Muscle of leg (tissue), 11 donors: Measurements from ENCODE around the gene COL6A3. TPM values are rescaled to one million over a fixed set of nuclear protein-coding genes. Genes with fewer than 3 reads are reported as not detected.

Experiments used
- DNase-seq: peaks from one replicate; pipeline ENCODE4 v3.0.0; 2013
- H3K27ac ChIP-seq: one replicate; pipeline ENCODE4 v1.5.1; 2013; ENCODE audit warnings: mild to moderate bottlenecking, low read length, control low read depth
- H3K27me3 ChIP-seq: one replicate; pipeline ENCODE4 v1.6.1; 2013; ENCODE audit warnings: low read length; ENCODE audit not compliant: control insufficient read depth, insufficient read depth
- H3K36me3 ChIP-seq: one replicate; pipeline ENCODE4 v1.6.1; 2013; ENCODE audit warnings: low read length; ENCODE audit not compliant: control insufficient read depth, insufficient read depth
- H3K4me1 ChIP-seq: one replicate; pipeline ENCODE4 v1.6.1; 2013; ENCODE audit warnings: low read length; ENCODE audit not compliant: control insufficient read depth, insufficient read depth
- H3K4me3 ChIP-seq: one replicate; pipeline ENCODE4 v1.5.1; 2013; ENCODE audit warnings: low read length, control low read depth
- H3K9me3 ChIP-seq: replicated peaks from 2 replicates; pipeline ENCODE4 v1.6.1; 2013; ENCODE audit warnings: low read depth, low read length; ENCODE audit not compliant: control insufficient read depth
- WGBS: methylation state at CpG from one replicate; pipeline ENCODE4 v1.1.5; 2013; ENCODE audit warnings: missing lambda C conversion rate; ENCODE audit not compliant: insufficient coverage; 5-methylcytosine and 5-hydroxymethylcytosine counted together
- polyA plus RNA-seq, 8 donors: library from polyadenylated mRNA; unstranded; fragments of 120-200 nt; gene quantifications; one replicate each; pipeline versions ENCODE4 v1.2.1 to v1.2.3, GENCODE V29; 2013; ENCODE audit warnings: inconsistent platforms in 1 of 8, low replicate concordance in 1 of 8; ENCODE audit not compliant: insufficient read length in 8 of 8, insufficient read depth in 1 of 8
- total RNA-seq: library from RNA; stranded (reverse); fragments of 120-200 nt; gene quantifications from one replicate; pipeline ENCODE4 v1.2.4, GENCODE V29; 2013

Gene COL6A3
- total and polyA plus RNA-seq, 9 donors: 203 to 490 (median 323) TPM

DNA sequence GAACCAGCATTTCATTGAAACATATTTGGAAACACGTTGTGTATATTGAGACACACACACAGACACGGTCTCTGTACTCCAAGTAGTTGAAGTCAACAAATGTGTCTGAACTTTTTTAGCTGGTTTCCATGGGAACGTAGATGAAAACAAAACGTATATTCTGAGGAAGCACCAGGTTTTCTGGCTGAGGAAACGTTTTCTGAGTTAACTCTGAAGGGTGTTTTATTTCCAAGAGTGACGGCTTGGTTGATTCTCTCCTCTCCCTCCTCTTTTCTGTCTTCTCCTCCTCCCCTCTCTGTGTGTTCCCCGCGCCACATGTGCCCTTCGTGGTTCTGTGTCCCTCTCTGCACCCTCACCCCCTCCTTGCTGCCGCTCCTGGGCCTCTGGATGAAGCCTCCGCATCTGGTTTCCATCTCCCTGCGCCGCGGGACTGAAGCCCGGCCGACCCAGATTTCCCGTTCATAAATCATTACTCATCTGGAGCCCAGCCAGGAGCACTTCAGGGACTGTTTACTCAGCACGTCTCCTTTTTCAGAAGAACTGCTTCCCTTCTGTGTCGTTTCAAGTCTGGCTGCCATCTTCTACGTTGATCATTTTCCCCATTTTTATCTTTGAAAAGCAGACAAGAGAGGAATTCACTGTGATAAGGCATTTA, 122.7 kb downstream of the COL6A3 start:
- Histone ChIP-seq H3K4me3 (peak overlapping the region; percentile 21), H3K4me1 (peaks cover 22% of the 10 kb centered on the region), H3K27ac (peak overlapping the region; percentile 98), H3K36me3 (no peaks in the 10 kb centered on the region), H3K9me3 (peaks cover 9% of the 10 kb centered on the region), H3K27me3 (no peaks in the 10 kb centered on the region)
- peak; percentile 100 for DNase-seq
- 0% methylated on average over 4 of the region's 20 CpGs for WGBS

GRCh38 chr2:237290261-237290660, 123.7 kb downstream of the COL6A3 start:
- Histone ChIP-seq H3K4me3 (no peak overlapping the region), H3K36me3 (no peaks in the 10 kb centered on the region), H3K27ac (peak overlapping the region; percentile 98), H3K27me3 (no peaks in the 10 kb centered on the region), H3K9me3 (peaks cover 9% of the 10 kb centered on the region), H3K4me1 (peaks cover 22% of the 10 kb centered on the region)
- DNase-seq: peak; percentile 91
- 0% methylated on average over 2 of the region's 12 CpGs for WGBS

- Histone ChIP-seq H3K27me3 (no peaks in the 10 kb centered on the region), H3K4me3 (no peak overlapping the region), H3K9me3 (peaks cover 9% of the 10 kb centered on the region), H3K36me3 (no peaks in the 10 kb centered on the region), H3K27ac (no peak overlapping the region), H3K4me1 (peaks cover 18% of the 10 kb centered on the region)
- whole genome bisulfite sequencing: 86% methylated on average over 3 of the region's 7 CpGs
- DNase-seq: no peak
Observed at GRCh38 chr2:237289139-237289538, 124.8 kb downstream of the COL6A3 start.

- WGBS: no CpG with 5 or more reads among the region's 1 CpG
Observed at GRCh38 chr2:237287872-237288271, 126.1 kb downstream of the COL6A3 start.

GRCh38 chr2:237283131-237283928, 130.6 kb downstream of the COL6A3 start:
- Histone ChIP-seq H3K4me3 (no peak overlapping the region), H3K36me3 (no peaks in the 10 kb centered on the region), H3K27ac (no peak overlapping the region), H3K4me1 (peaks cover 27% of the 10 kb centered on the region), H3K9me3 (peaks cover 2% of the 10 kb centered on the region), H3K27me3 (no peaks in the 10 kb centered on the region)
- no peak for DNase-seq
- WGBS: no CpG with 5 or more reads among the region's 4 CpGs

More at GRCh38 chr2:237287872-237288271, 126.1 kb downstream of the COL6A3 start:
- no peaks in the 10 kb centered on the region for H3K27me3 ChIP-seq
- no peak for DNase-seq
- peaks cover 18% of the 10 kb centered on the region for H3K4me1 ChIP-seq
- H3K36me3 ChIP-seq: no peaks in the 10 kb centered on the region
- H3K9me3 ChIP-seq: peaks cover 8% of the 10 kb centered on the region
- H3K4me3 ChIP-seq: no peak overlapping the region
- no peak overlapping the region for H3K27ac ChIP-seq

DNA sequence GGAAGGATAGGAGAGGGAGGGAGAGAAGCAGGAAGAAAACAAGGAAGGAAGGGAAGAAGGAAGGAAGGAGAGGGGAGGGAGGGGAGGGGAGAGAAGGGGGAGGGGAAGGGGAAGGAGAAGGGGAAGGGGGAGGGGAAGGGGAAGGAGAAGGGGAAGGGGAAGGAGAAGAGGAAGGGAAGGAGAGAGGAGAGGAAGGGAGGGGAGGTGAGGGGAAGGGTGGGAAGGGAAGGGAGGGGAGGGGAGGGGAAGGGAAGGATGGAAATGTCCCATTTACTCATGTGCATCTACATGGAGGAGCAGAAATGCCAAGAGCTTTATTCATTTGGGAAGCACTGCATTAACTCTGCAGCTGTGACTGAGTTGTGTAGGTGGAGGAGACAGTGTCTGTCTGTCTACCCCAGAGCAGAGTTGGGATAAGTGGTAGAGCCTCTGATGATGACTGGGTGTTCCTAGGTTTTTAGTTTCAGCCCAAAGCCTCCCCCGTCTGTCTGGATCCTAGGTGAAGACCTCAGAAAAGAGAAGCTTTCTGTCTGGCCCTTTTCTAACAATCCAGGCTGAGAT, 131.3 kb downstream of the COL6A3 start:
- Histone ChIP-seq H3K4me1 (peaks cover 30% of the 10 kb centered on the region), H3K36me3 (no peaks in the 10 kb centered on the region), H3K27ac (no peak overlapping the region), H3K27me3 (no peaks in the 10 kb centered on the region), H3K9me3 (peaks cover under 1% of the 10 kb centered on the region), H3K4me3 (no peak overlapping the region)
- WGBS: no CpG with 5 or more reads among the region's 1 CpG
- no peak for DNase-seq

DNA sequence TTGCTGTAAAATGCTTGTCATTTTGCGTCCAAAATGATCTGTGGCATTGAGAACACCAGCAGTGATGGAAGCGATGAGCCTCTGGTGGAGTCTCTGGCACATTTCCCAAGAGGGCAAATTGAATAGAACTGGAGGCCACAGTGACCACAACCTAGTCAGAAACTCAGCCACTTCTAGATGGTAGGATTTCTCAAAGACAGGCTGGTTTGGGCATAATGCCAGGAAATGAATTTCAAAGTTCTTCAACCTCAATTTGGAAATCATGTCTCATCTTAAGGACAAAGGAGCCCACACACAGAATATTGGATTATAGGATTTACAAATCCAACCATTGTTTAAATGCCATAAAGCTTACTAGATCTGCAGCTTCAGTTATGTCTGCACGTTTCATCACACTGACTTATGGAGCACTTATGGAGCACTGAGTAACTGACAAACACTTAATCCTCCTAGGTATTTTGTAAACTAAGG, 132.1 kb downstream of the COL6A3 start:
- H3K27me3 ChIP-seq: no peaks in the 10 kb centered on the region
- no peaks in the 10 kb centered on the region for H3K9me3 ChIP-seq
- peaks cover 30% of the 10 kb centered on the region for H3K4me1 ChIP-seq
- 60% methylated on average over 2 of the region's 3 CpGs for WGBS
- no peak for DNase-seq
- no peak overlapping the region for H3K4me3 ChIP-seq
- H3K36me3 ChIP-seq: no peaks in the 10 kb centered on the region
- no peak overlapping the region for H3K27ac ChIP-seq

DNA sequence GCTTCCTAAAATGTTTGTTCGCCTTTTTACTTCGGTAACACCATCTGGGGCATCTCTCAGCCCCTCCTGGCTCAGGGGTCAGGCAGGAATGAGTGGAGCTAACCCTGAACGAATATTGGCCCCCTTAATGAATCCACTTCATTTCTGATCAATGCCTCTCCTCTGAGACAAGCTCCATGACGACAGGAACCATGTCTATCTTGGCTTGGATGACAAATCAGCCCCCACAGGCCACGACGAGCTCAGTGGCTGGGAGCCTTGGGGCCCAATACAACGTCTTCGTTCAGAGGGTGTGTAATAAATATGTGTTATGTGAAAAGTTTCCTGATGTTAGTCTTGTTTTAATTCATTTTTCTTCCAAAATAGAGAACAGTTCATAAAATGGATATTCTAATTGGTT, 133.0 kb downstream of the COL6A3 start:
- no peaks in the 10 kb centered on the region for H3K9me3 ChIP-seq
- peaks cover 30% of the 10 kb centered on the region for H3K4me1 ChIP-seq
- DNase-seq: no peak
- no peaks in the 10 kb centered on the region for H3K36me3 ChIP-seq
- peak overlapping the region; percentile 82 for H3K27ac ChIP-seq
- H3K4me3 ChIP-seq: no peak overlapping the region
- H3K27me3 ChIP-seq: no peaks in the 10 kb centered on the region
- WGBS: 79% methylated on average over 3 of the region's 8 CpGs

DNA sequence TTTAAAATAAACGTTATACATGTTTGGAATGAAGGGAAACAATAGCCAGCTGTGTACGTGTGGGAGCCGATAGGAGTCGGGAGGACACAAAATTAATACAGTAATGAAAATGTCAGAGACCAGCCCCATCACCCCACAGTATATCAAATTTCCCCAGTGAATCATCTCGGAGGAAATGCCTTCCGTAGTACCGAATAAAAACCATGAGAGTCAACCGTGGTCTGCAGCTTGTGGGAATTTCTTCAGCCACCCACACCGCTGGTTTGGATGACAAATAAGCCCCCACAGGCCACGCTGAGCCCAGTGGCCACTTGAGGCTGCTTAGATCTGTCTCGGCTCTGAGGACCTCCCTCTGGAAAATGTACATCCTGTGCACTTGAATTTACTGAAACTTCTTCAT, 133.7 kb downstream of the COL6A3 start:
- Histone ChIP-seq H3K4me3 (no peak overlapping the region), H3K27me3 (no peaks in the 10 kb centered on the region), H3K36me3 (no peaks in the 10 kb centered on the region), H3K27ac (peak overlapping the region; percentile 82), H3K9me3 (no peaks in the 10 kb centered on the region), H3K4me1 (peaks cover 30% of the 10 kb centered on the region)
- 29% methylated on average over 5 of the region's 11 CpGs for WGBS
- DNase-seq: peak; percentile 87
